ENCODE measurements around the gene HMGCR. TPM values are rescaled to one million over a fixed set of nuclear protein-coding genes. Genes with fewer than 3 reads are reported as not detected.

HMGCR gene
- total RNA-seq, 4 donors from 2014 or later = 9.4 to 56.6 (median 12.3) TPM

- DNase-seq (ENCODE audit: low spot score) (no peak), ATAC-seq (ENCODE audit: low FRiP score) (no peak)
- no peak for TF ChIP-seq CTCF (IDR thresholded peaks at IDR 0.05)
These were observed 1.5 kb upstream of the HMGCR start for GRCh38 chr5:75335486-75335885.

- no peak for DNase-seq (ENCODE audit: low spot score)
- no peak for TF ChIP-seq CTCF (IDR thresholded peaks at IDR 0.05)
These were observed 937 bp upstream of the HMGCR start for GRCh38 chr5:75335952-75336614.

GRCh38 chr5:75337366-75338021 lies 474 bp downstream of the HMGCR start:
- DNase-seq (ENCODE audit: low spot score) = no peak
- ATAC-seq (ENCODE audit: low FRiP score) = peak; percentile 18
- no peak for TF ChIP-seq CTCF (IDR thresholded peaks at IDR 0.05)

More at GRCh38 chr5:75335952-75336614, 937 bp upstream of the HMGCR start:
- peak; percentile 66 for ATAC-seq (ENCODE audit: low FRiP score)

GRCh38 chr5:75338408-75338807 lies 1.4 kb downstream of the HMGCR start:
- ATAC-seq (ENCODE audit: low FRiP score) (no peak), DNase-seq (ENCODE audit: low spot score) (no peak)
- TF ChIP-seq CTCF (IDR thresholded peaks at IDR 0.05) = no peak

- ATAC-seq (ENCODE audit: low FRiP score) (no peak), DNase-seq (ENCODE audit: low spot score) (no peak)
- TF ChIP-seq CTCF (IDR thresholded peaks at IDR 0.05) = no peak
These were observed 3.9 kb downstream of the HMGCR start for GRCh38 chr5:75340714-75341478.

- ATAC-seq (ENCODE audit: low FRiP score) = no peak
- DNase-seq (ENCODE audit: low spot score) = no peak
- TF ChIP-seq CTCF (IDR thresholded peaks at IDR 0.05) = no peak
These were observed 4.9 kb downstream of the HMGCR start for GRCh38 chr5:75341934-75342333.
